B cell (primary cell): ENCODE results near the gene INSRR.

Source experiments
- EZH2 ChIP-seq: IDR thresholded peaks from 2 replicates; pipeline ENCODE4 v1.6.1; 2012; ENCODE audit warnings: borderline replicate concordance, low read depth, mild to moderate bottlenecking, moderate library complexity, low read length; ENCODE audit not compliant: insufficient read depth, poor library complexity, severe bottlenecking
- TF ChIP-seq, protein P1 (sequence below): fragments of 200-600 bp; IDR thresholded peaks from one replicate; pipeline ENCODE4 v1.8.0; 2022; ENCODE audit warnings: antibody characterized with exemption, mild to moderate bottlenecking

GRCh38 chr1:156840898-156841279 is 18.0 kb downstream of the INSRR start:
- TF ChIP-seq, protein P1, sequence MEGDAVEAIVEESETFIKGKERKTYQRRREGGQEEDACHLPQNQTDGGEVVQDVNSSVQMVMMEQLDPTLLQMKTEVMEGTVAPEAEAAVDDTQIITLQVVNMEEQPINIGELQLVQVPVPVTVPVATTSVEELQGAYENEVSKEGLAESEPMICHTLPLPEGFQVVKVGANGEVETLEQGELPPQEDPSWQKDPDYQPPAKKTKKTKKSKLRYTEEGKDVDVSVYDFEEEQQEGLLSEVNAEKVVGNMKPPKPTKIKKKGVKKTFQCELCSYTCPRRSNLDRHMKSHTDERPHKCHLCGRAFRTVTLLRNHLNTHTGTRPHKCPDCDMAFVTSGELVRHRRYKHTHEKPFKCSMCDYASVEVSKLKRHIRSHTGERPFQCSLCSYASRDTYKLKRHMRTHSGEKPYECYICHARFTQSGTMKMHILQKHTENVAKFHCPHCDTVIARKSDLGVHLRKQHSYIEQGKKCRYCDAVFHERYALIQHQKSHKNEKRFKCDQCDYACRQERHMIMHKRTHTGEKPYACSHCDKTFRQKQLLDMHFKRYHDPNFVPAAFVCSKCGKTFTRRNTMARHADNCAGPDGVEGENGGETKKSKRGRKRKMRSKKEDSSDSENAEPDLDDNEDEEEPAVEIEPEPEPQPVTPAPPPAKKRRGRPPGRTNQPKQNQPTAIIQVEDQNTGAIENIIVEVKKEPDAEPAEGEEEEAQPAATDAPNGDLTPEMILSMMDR = no peak
- TF ChIP-seq EZH2 = no peak
